GM13976 (cell line): ENCODE data around the gene PPIE.

Experiments
- DNase-seq: peaks from one replicate; pipeline ENCODE4 v3.0.0; 2012; ENCODE audit warnings: low spot score
- in situ Hi-C: fragments of 300-500 bp; cut with MboI; formaldehyde crosslinking; loops from one replicate; pipeline ENCODE4 v1.12.0; 2022; ENCODE audit warnings: low sequenced_read_pairs, mixed read lengths, inconsistent platforms; ENCODE audit not compliant: unreplicated experiment
- TF ChIP-seq, protein P1 (sequence below): IDR thresholded peaks from 2 replicates; pipeline ENCODE4 v1.5.1; 2012; ENCODE audit warnings: borderline replicate concordance, mild to moderate bottlenecking; ENCODE audit not compliant: insufficient read depth; ENCODE audit errors: extremely low read depth, missing control alignments, control extremely low read depth

PPIE gene

DNA sequence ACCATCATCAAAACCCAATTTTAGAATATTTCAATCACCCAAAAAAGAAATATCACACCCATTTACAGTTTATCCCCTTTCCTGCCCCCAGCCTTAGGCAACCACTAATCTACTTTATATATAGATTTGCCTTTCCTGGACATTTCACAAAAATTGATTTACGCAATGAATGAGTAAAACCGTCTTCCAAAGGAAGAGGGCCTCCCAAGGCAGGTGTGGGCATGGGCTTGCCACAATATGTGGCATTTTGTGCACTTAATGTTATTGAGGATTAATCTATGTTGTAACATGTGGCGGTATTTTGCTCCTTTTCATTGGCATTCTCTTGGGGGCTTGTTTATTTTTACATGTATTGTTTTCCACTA is 61.8 kb downstream of the PPIE start:
- TF ChIP-seq, protein P1, sequence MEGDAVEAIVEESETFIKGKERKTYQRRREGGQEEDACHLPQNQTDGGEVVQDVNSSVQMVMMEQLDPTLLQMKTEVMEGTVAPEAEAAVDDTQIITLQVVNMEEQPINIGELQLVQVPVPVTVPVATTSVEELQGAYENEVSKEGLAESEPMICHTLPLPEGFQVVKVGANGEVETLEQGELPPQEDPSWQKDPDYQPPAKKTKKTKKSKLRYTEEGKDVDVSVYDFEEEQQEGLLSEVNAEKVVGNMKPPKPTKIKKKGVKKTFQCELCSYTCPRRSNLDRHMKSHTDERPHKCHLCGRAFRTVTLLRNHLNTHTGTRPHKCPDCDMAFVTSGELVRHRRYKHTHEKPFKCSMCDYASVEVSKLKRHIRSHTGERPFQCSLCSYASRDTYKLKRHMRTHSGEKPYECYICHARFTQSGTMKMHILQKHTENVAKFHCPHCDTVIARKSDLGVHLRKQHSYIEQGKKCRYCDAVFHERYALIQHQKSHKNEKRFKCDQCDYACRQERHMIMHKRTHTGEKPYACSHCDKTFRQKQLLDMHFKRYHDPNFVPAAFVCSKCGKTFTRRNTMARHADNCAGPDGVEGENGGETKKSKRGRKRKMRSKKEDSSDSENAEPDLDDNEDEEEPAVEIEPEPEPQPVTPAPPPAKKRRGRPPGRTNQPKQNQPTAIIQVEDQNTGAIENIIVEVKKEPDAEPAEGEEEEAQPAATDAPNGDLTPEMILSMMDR, result no peak
- DNase-seq, result no peak
- in situ Hi-C loops, result loop anchor here (25.0 kb wide), 1 partner anchor 112 kb away; the partner anchor contains the start of gene MYCL

DNA sequence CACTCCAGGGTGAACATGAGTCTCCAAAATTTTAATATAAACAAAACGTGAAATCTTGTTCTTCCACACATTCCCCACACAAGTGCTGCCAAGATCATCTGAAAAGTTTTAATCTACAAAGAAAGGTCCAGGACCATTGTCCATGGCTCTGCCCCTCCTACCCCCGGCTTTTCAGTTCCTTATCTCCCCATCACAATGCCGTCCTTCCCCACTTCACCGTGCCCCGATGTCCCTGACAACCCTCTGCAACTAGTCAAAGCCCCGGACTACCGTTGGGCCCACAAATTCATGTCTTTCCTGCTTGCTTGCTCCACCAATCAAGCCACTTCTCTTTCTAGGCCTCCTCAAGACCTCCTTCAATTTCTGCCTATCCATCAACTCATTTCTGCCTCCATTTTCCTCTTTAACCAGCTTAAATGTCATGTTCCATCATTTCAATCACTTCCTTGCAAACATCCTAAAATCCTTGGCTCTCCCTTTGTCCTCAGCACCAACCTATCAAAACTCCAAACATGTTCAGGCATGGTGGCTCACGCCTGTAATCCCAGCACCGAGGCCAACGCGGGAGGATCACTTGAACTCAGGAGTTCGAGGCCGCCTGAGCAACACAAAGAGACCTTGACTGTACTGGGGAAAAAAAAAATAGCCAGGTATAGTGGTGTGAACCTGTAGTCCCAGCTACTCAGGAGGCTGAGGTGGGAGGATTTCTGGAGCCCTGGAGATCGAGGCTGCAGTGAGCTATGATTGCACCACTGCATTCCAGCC is 64.0 kb downstream of the PPIE start:
- no peak for DNase-seq
- TF ChIP-seq, protein P1, result no peak
- in situ Hi-C loops, result loop anchor here (25.0 kb wide), 1 partner anchor 110 kb away; the partner anchor contains the start of gene MYCL

DNA sequence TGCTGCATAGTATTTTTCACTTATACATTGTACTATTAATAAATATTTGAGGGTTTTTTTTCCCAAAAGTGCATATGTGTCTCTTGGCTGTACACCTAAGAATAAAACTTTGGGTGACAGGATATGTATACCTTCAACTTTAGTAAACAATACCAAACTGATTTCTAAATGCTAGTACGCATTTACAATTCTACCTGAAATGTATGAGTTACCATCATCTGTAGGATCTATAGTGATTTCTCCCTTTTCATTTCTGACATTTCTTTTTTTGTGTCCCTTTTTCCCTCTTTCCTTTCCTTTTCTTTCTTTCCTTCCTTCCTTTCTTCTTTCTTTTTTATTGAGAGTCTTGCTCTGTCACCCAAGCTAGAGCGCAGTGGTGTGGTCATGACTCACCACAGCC is 66.7 kb downstream of the PPIE start:
- TF ChIP-seq, protein P1, result no peak
- in situ Hi-C loops, result loop anchor here (25.0 kb wide), 1 partner anchor 107 kb away; the partner anchor contains the start of gene MYCL
- no peak for DNase-seq

DNA sequence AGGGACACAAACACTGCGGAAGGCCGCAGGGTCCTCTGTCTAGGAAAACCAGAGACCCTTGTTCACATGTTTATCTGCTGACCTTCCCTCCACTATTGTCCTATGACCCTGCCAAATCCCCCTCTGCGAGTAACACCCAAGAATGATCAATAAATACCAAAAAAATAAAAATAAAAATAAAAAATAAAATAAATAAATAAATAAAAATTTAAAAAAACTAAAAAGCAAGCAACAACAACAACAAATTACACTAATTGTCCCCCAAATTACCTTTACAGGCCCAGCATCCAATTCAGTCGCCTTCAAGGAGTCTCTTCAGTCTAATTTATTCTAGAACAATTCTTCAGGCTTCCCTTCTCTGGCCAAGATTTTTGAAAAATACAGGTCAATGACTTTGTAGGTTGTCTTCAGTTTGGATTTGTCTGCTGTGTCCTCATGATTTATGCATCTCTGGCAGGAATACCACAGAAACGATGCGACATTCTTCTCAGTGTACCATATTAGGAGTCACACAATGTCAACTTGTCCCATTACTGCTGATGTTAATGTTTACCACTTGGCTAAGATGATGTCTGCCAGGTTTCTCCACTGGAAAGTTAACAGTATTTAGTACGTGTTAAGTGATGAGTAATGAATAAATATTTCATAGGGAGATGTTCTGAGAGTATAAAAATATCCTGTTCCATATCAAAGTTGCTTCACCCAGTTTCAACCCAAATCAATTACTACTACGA is 70.3 kb downstream of the PPIE start:
- in situ Hi-C loops, result loop anchor here (25.0 kb wide), 1 partner anchor 103 kb away; the partner anchor contains the start of gene MYCL
- TF ChIP-seq, protein P1, result no peak
- DNase-seq, result no peak

DNA sequence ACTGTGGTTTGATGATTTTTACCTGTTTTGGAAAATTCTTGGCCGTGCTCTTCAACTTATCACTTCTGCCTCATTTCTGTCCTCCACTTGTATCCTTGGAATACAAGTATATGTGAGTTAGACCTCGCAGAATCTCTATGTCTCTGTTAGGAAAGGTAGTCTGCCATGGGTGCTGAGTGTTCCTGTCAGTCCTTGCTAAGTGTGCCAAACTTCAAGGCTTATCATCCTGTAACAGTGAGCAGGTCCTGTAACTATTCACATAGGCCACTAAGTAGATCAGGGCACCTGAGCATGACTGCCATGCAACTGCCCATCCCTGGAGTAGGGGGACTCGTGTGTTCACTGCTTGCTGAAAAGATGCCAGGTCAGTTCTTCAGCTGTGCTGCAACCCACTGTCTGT is 74.2 kb downstream of the PPIE start:
- TF ChIP-seq, protein P1, result no peak
- in situ Hi-C loops, result loop anchor here (25.0 kb wide), 1 partner anchor 99 kb away; the partner anchor contains the start of gene MYCL
- no peak for DNase-seq
